H1 (cell line): ENCODE results near the gene CCDC7. TPM values are rescaled to one million over a fixed set of nuclear protein-coding genes. Genes with fewer than 3 reads are reported as not detected.

Experiments
- CTCF ChIA-PET: fragments of 300-600 bp; sonication (Branson Sonifier 250); formaldehyde crosslinking; loops from one replicate; lab custom pipeline; 2021; ENCODE audit not compliant: partially characterized antibody; lab: Charles Lee
- POLR2A ChIA-PET: fragments of 300-600 bp; sonication (Branson Sonifier 250); formaldehyde crosslinking; loops from one replicate; lab custom pipeline; 2021; ENCODE audit warnings: inconsistent platforms; ENCODE audit not compliant: partially characterized antibody; lab: Charles Lee
- DNase-seq, 2 experiments: peaks; one replicate each; pipeline versions ENCODE4 v3.0.0 to v3.0.0-alpha.2; 2010 to 2022; ENCODE audit warnings: low spot score in 2 of 2, low read depth in 1 of 2, mixed read lengths in 1 of 2
- FAIRE-seq: peaks from 2 replicates; lab custom pipeline; 2011; peaks lifted over from hg19 to GRCh38; lab: Jason Lieb, UNC
- H2AFZ ChIP-seq: 2 replicates; pipeline ENCODE4 v1.8.1; 2012; ENCODE audit warnings: low read length, inconsistent platforms
- H2AK5ac ChIP-seq: 2 replicates; pipeline ENCODE4 v1.6.1; 2013; ENCODE audit warnings: low read depth, low read length
- H2BK120ac ChIP-seq: replicated peaks from 2 replicates; pipeline ENCODE3; 2013; ENCODE audit warnings: low read depth, low read length, inconsistent platforms
- H2BK12ac ChIP-seq: 2 replicates; pipeline ENCODE4 v1.6.1; 2013; ENCODE audit warnings: low read depth, low read length
- H2BK15ac ChIP-seq: 2 replicates; pipeline ENCODE4 v1.6.1; 2013; ENCODE audit warnings: low read length
- H2BK20ac ChIP-seq: 2 replicates; pipeline ENCODE4 v1.6.1; 2013; ENCODE audit warnings: low read length
- H2BK5ac ChIP-seq: 2 replicates; pipeline ENCODE4 v1.6.1; 2013; ENCODE audit warnings: low read depth, low read length
- H3K14ac ChIP-seq: 2 replicates; pipeline ENCODE4 v1.6.1; 2013; ENCODE audit warnings: inconsistent platforms; ENCODE audit not compliant: insufficient read length
- H3K18ac ChIP-seq: 2 replicates; pipeline ENCODE4 v1.6.1; 2013; ENCODE audit warnings: low read length; ENCODE audit errors: extremely low read depth
- H3K23ac ChIP-seq: 2 replicates; pipeline ENCODE4 v1.6.1; 2013; ENCODE audit warnings: inconsistent platforms; ENCODE audit not compliant: insufficient read length
- H3K23me2 ChIP-seq: 2 replicates; pipeline ENCODE4 v1.6.1; 2013; ENCODE audit warnings: low read depth, low read length
- H3K27ac ChIP-seq: 2 replicates; pipeline ENCODE4 v1.6.1; 2011; ENCODE audit warnings: low read depth, low read length, inconsistent platforms
- H3K27me3 ChIP-seq, 4 experiments: replicated peaks in 1 of 4; 1 replicate in 1 of 4; 2 replicates in 3 of 4; pipeline versions ENCODE4 v1.6.1 to v1.8.1; 2011 to 2013; ENCODE audit warnings: low read length in 3 of 4, mild to moderate bottlenecking in 3 of 4, inconsistent platforms in 2 of 4, mixed read lengths in 2 of 4, moderate library complexity in 1 of 4; ENCODE audit not compliant: control insufficient read depth in 3 of 4, insufficient read depth in 3 of 4; ENCODE audit errors: extremely low read depth in 1 of 4
- H3K36me3 ChIP-seq, 4 experiments: 2 replicates each; pipeline versions ENCODE4 v1.6.1 to v1.8.1; 2011 to 2013; ENCODE audit warnings: mild to moderate bottlenecking in 4 of 4, low read length in 3 of 4, moderate library complexity in 2 of 4, control low read depth in 1 of 4, inconsistent platforms in 1 of 4; ENCODE audit not compliant: insufficient read depth in 4 of 4, control insufficient read depth in 2 of 4
- H3K4ac ChIP-seq: replicated peaks from 2 replicates; pipeline ENCODE3; 2013; ENCODE audit warnings: low read length, low read depth, mixed read lengths, inconsistent platforms; ENCODE audit not compliant: insufficient read length
- H3K4me1 ChIP-seq, 4 experiments: replicated peaks in 1 of 4; 1 replicate in 1 of 4; 2 replicates in 3 of 4; pipeline versions ENCODE4 v1.6.1 to v1.8.1; 2011 to 2013; ENCODE audit warnings: low read length in 3 of 4, inconsistent platforms in 2 of 4, mixed read lengths in 1 of 4; ENCODE audit not compliant: insufficient read depth in 4 of 4, control insufficient read depth in 3 of 4
- H3K4me2 ChIP-seq, 2 experiments: 2 replicates each; pipeline versions ENCODE4 v1.6.1 to v1.8.1; 2011 to 2013; ENCODE audit warnings: low read depth in 2 of 2, low read length in 2 of 2, control low read depth in 1 of 2, inconsistent platforms in 1 of 2, mild to moderate bottlenecking in 1 of 2; ENCODE audit not compliant: insufficient read depth in 1 of 2
- H3K4me3 ChIP-seq, 4 experiments: fragments of 200-600, 300-600 bp in 1 of 4; sonication (generic), shearing (Covaris generic), sonication (Bioruptor Twin) in 1 of 4; 2 replicates each; pipeline versions ENCODE4 v1.5.1 to v1.8.1; 2011 to 2016; ENCODE audit warnings: low read length in 4 of 4, low read depth in 3 of 4, control low read depth in 2 of 4, inconsistent platforms in 2 of 4, mild to moderate bottlenecking in 2 of 4, mixed read lengths in 1 of 4, moderate library complexity in 1 of 4; ENCODE audit not compliant: insufficient read depth in 2 of 4; ENCODE audit errors: extremely low read depth in 1 of 4
- H3K56ac ChIP-seq: replicated peaks from 2 replicates; pipeline ENCODE3; 2013; ENCODE audit warnings: low read depth, mild to moderate bottlenecking, mixed read lengths, low read length, inconsistent platforms; ENCODE audit not compliant: insufficient read length
- H3K79me1 ChIP-seq: 2 replicates; pipeline ENCODE4 v1.6.1; 2013; ENCODE audit warnings: low read depth, low read length, control low read depth
- H3K79me2 ChIP-seq, 2 experiments: 2 replicates each; pipeline versions ENCODE4 v1.6.1 to v1.8.1; 2012 to 2013; ENCODE audit warnings: low read length in 2 of 2, mild to moderate bottlenecking in 2 of 2, inconsistent platforms in 1 of 2; ENCODE audit not compliant: insufficient read depth in 2 of 2, control insufficient read depth in 1 of 2
- H3K9ac ChIP-seq, 4 experiments: replicated peaks in 1 of 4; 1 replicate in 1 of 4; 2 replicates in 3 of 4; pipeline versions ENCODE4 v1.6.1 to v1.8.1; 2011 to 2013; ENCODE audit warnings: low read depth in 3 of 4, low read length in 3 of 4, control low read depth in 2 of 4, mild to moderate bottlenecking in 2 of 4, moderate library complexity in 2 of 4, inconsistent platforms in 1 of 4; ENCODE audit errors: extremely low read depth in 1 of 4
- H3K9me3 ChIP-seq, 2 experiments: 2 replicates each; pipeline versions ENCODE4 v1.6.1 to v1.8.1; 2012 to 2013; ENCODE audit warnings: mild to moderate bottlenecking in 2 of 2, moderate library complexity in 2 of 2, control low read depth in 1 of 2, inconsistent platforms in 1 of 2, low read depth in 1 of 2, low read length in 1 of 2, mixed read lengths in 1 of 2; ENCODE audit not compliant: insufficient read depth in 2 of 2
- H4K20me1 ChIP-seq, 2 experiments: replicated peaks in 1 of 2; 2 replicates each; pipeline versions ENCODE3 to v1.8.1; 2011 to 2013; ENCODE audit warnings: inconsistent platforms in 2 of 2, low read length in 2 of 2, mild to moderate bottlenecking in 1 of 2; ENCODE audit not compliant: insufficient read depth in 2 of 2, control insufficient read depth in 1 of 2
- H4K5ac ChIP-seq: 2 replicates; pipeline ENCODE4 v1.6.1; 2013; ENCODE audit warnings: low read length, low read depth, mixed read lengths, inconsistent platforms; ENCODE audit not compliant: insufficient read length
- H4K8ac ChIP-seq: 2 replicates; pipeline ENCODE4 v1.8.0; 2013; ENCODE audit warnings: mild to moderate bottlenecking, moderate library complexity, low read length, inconsistent platforms; ENCODE audit not compliant: insufficient read depth; ENCODE audit errors: extremely low read depth
- H4K91ac ChIP-seq: replicated peaks from 2 replicates; pipeline ENCODE3; 2013; ENCODE audit warnings: low read length, mixed read lengths, inconsistent platforms; ENCODE audit not compliant: insufficient read length
- BACH1 ChIP-seq: IDR thresholded peaks from 2 replicates; pipeline ENCODE4 v1.6.1; 2012; ENCODE audit warnings: low read length, improper control_type of control experiment
- CBX5 ChIP-seq: fragments of 300-800, 300-1000 bp; sonication (generic); IDR thresholded peaks from 2 replicates; pipeline ENCODE4 v1.7.1; 2016; ENCODE audit warnings: antibody characterized with exemption, low read length, low read depth
- CEBPB ChIP-seq: IDR thresholded peaks from 2 replicates; pipeline ENCODE4 v1.6.1; 2012; ENCODE audit warnings: low read depth, low read length
- CREB1 ChIP-seq: IDR thresholded peaks from 2 replicates; pipeline ENCODE4 v1.6.1; 2012; ENCODE audit warnings: inconsistent platforms
- FOSL1 ChIP-seq: IDR thresholded peaks from 2 replicates; pipeline ENCODE4 v1.6.1; 2011; ENCODE audit warnings: mild to moderate bottlenecking, low read depth, low read length, moderate library complexity; ENCODE audit not compliant: insufficient read depth
- HDAC6 ChIP-seq: IDR thresholded peaks from one replicate; pipeline ENCODE4 v1.7.1; 2012; ENCODE audit warnings: low read depth, mild to moderate bottlenecking, inconsistent platforms, low read length, moderate library complexity
- KDM1A ChIP-seq: fragments of 200-600, 300-600 bp; sonication (generic); IDR thresholded peaks from 2 replicates; pipeline ENCODE4 v1.7.1; 2016; ENCODE audit warnings: mild to moderate bottlenecking, low read length, borderline replicate concordance
- NRF1 ChIP-seq: IDR thresholded peaks from 2 replicates; pipeline ENCODE4 v1.6.1; 2011; ENCODE audit warnings: mild to moderate bottlenecking, low read depth, low read length, improper control_type of control experiment
- POLR2AphosphoS5 ChIP-seq: IDR thresholded peaks from 2 replicates; pipeline ENCODE4 v1.6.1; 2011; ENCODE audit warnings: low read depth, low read length
- RAD21 ChIP-seq, 2 experiments: IDR thresholded peaks in 1 of 2; conservative IDR thresholded peaks in 1 of 2; 2 replicates each; pipeline ENCODE4 v1.6.1; 2011; ENCODE audit warnings: low read depth in 2 of 2, low read length in 2 of 2, improper control_type of control experiment in 1 of 2, inconsistent platforms in 1 of 2, mild to moderate bottlenecking in 1 of 2, moderate library complexity in 1 of 2
- SIN3A ChIP-seq, 2 experiments: IDR thresholded peaks in 1 of 2; conservative IDR thresholded peaks in 1 of 2; 2 replicates each; pipeline ENCODE4 v1.6.1; 2011 to 2012; ENCODE audit warnings: low read length in 2 of 2, improper control_type of control experiment in 1 of 2, low read depth in 1 of 2, mild to moderate bottlenecking in 1 of 2
- SIRT6 ChIP-seq: IDR thresholded peaks from one replicate; pipeline ENCODE4 v1.7.1; 2012; ENCODE audit warnings: low read length, inconsistent platforms
- SP1 ChIP-seq: IDR thresholded peaks from 2 replicates; pipeline ENCODE4 v1.6.1; 2011; ENCODE audit warnings: low read depth, low read length
- TAF1 ChIP-seq: IDR thresholded peaks from 2 replicates; pipeline ENCODE4 v1.6.1; 2011; ENCODE audit warnings: mild to moderate bottlenecking, low read depth, low read length
- TCF12 ChIP-seq: IDR thresholded peaks from 2 replicates; pipeline ENCODE4 v1.6.1; 2011; ENCODE audit warnings: low read depth, mild to moderate bottlenecking, low read length
- YY1 ChIP-seq: IDR thresholded peaks from 2 replicates; pipeline ENCODE4 v1.6.1; 2011; ENCODE audit warnings: low read depth, mild to moderate bottlenecking, low read length
- WGBS, 2 experiments: shearing (Covaris generic) in 1 of 2; methylation state at CpG; one replicate each; pipeline versions ENCODE4 v1.1.6 to v1.1.7; 2013 to 2015; ENCODE audit warnings: low lambda C conversion rate in 2 of 2, mixed read lengths in 2 of 2, inconsistent platforms in 1 of 2, low coverage in 1 of 2, missing lambda C conversion rate in 1 of 2; ENCODE audit not compliant: insufficient replicate concordance in 2 of 2, insufficient coverage in 1 of 2, insufficient read length in 1 of 2; ENCODE audit errors: extremely low coverage in 1 of 2, missing lambda C conversion rate in 1 of 2; 5-methylcytosine and 5-hydroxymethylcytosine counted together
- polyA plus RNA-seq, 7 experiments: library from polyadenylated mRNA; depleted of rRNA in 3 of 7; stranded (reverse) in 5 of 7; unstranded in 2 of 7; fragments of >200 nt in 5 of 7; fragments of 200-250 nt in 2 of 7; gene quantifications; 1 replicate in 5 of 7; 2 replicates in 1 of 7; 4 replicates in 1 of 7; pipeline versions ENCODE4 v1.2.1 to v1.2.3, GENCODE V29; 2011 to 2013; ENCODE audit warnings: missing spikeins in 2 of 7, mixed read lengths in 2 of 7
- total RNA-seq: library from RNA; stranded (reverse); fragmentation: NEBNext Ultra II Directional; extraction: Animal tissue kit (Norgen Biotek cat#: 25700); gene quantifications from 2 replicates; pipeline ENCODE4 v1.2.1, GENCODE V29; 2021

CCDC7 gene
- total and polyA plus RNA-seq, 2 of the 8 experiments (the other 6 are each of a cell fraction or from before 2014, with no cell fraction given) = 0.18 to 0.74 TPM

DNA sequence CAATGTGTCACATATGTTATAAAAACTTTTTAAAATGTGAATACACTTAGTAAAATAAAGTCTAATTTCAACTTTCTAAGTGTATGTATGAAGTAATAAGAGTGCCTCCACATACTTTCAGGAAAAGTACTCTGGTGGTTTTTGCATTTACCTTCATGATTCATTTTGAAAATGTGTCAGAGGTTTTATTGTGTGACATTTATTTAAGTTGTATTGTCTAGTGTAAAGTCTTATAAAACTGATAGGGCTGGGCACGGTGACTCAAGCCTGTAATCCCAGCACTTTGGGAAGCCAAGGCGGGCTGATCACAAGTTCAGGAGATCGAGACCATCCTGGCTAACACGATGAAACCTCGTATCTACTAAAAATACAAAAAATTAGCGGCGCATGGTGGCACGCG lies 285.6 kb downstream of the CCDC7 start:
- no peak overlapping the region for H2AFZ ChIP-seq
- WGBS, 2 experiments = 90% methylated on average over 9 of the region's 9 CpGs; no CpG with 5 or more reads in 1 of the 2 experiments
- H3K9ac ChIP-seq = no peak overlapping the region
- no peak overlapping the region for H3K27ac ChIP-seq
- H4K91ac ChIP-seq = no peak overlapping the region
- H3K4me2 ChIP-seq = no peak overlapping the region
- H3K27me3 ChIP-seq = no peaks in the 10 kb centered on the region
- CTCF ChIA-PET = no interaction called here
- DNase-seq (no peak), FAIRE-seq (no peak)
- POLR2A ChIA-PET = no interaction called here
- no peak overlapping the region for H2BK15ac ChIP-seq
- no peak overlapping the region for H2BK20ac ChIP-seq
- H3K56ac ChIP-seq = no peak overlapping the region
- H4K8ac ChIP-seq = no peak overlapping the region
- no peak overlapping the region for H2AK5ac ChIP-seq
- H3K9me3 ChIP-seq = no peaks in the 10 kb centered on the region
- H2BK5ac ChIP-seq = no peak overlapping the region
- H3K18ac ChIP-seq = no peak overlapping the region
- no peaks in the 10 kb centered on the region for H3K36me3 ChIP-seq
- H4K5ac ChIP-seq = no peak overlapping the region
- H3K4me3 ChIP-seq = no peak overlapping the region
- H3K23me2 ChIP-seq = no peaks in the 10 kb centered on the region
- no peak overlapping the region for H3K14ac ChIP-seq
- no peaks in the 10 kb centered on the region for H4K20me1 ChIP-seq
- H3K79me1 ChIP-seq = no peaks in the 10 kb centered on the region
- no peaks in the 10 kb centered on the region for H3K79me2 ChIP-seq
- no peak overlapping the region for H2BK120ac ChIP-seq
- no peak overlapping the region for H2BK12ac ChIP-seq
- H3K4ac ChIP-seq = no peak overlapping the region
- H3K23ac ChIP-seq = no peak overlapping the region
- no peaks in the 10 kb centered on the region for H3K4me1 ChIP-seq
- TF ChIP-seq SIN3A (conservative IDR thresholded peaks at IDR 0.05 in 1 of 2, IDR thresholded peaks at IDR 0.05 in 1 of 2; ENCODE audit: low read depth in 1 of 2, low read length in 2 of 2) (no peak), CREB1 (no peak), CBX5 (no peak), RAD21 (IDR thresholded peaks at IDR 0.05 in 1 of 2, conservative IDR thresholded peaks at IDR 0.05 in 1 of 2; ENCODE audit: low read depth in 2 of 2, low read length in 2 of 2) (no peak), CEBPB (no peak), HDAC6 (no peak), SP1 (no peak), SIRT6 (no peak), FOSL1 (no peak), NRF1 (no peak), BACH1 (no peak), KDM1A (no peak), TAF1 (no peak), POLR2AphosphoS5 (no peak), YY1 (no peak), TCF12 (no peak)
